Astrocyte (in vitro differentiated cells and primary cell): ENCODE results near the gene LRCOL1.

Source experiments
- CTCF ChIP-seq: IDR thresholded peaks from 2 replicates; pipeline ENCODE4 v1.5.1; 2011; ENCODE audit warnings: low read depth, mild to moderate bottlenecking, inconsistent platforms, low read length, moderate library complexity; ENCODE audit not compliant: insufficient read depth
- EZH2 ChIP-seq: IDR thresholded peaks from 2 replicates; pipeline ENCODE4 v1.6.1; 2012; ENCODE audit warnings: mild to moderate bottlenecking, low read length, inconsistent platforms; ENCODE audit not compliant: insufficient read depth

DNA sequence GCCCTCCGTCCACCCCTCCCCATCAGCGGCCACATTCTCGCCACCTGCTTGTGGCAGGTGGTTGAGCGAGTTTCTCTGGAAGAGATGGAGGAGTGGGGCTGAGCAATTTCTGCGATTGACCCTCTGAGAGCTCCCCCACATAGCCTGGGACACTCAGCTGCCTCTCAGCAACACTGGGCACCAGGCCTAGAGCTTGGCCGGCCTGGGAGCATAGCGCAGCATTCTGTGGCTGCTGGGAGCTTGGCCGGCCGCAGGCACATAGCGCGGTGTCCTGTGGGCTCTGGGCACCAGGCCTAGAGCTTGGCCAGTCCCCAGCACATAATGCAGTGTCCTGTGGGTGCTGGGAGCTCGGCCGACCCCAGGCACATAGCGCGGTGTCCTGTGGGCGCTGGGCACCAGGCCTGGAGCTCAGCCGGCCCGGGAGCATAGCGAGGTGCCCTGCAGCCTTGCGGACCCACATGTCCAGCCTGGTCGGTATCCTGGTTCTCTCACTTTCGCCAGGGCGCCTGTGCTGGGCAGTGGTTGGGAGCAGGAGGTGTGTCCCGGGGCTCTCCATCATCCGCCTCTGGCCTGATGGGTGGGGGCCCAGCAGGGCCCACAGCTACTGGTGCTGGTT is 43.8 kb downstream of the LRCOL1 start:
- TF ChIP-seq CTCF (no peak), EZH2 (no peak)
